SU-DHL-6 (cell line): ENCODE data around the gene IL17REL.

Experiments
- CTCF ChIP-seq: fragments of 200-600 bp; sonication (generic); IDR thresholded peaks from one replicate; pipeline ENCODE4 v1.5.1; 2017; ENCODE audit warnings: antibody characterized with exemption, mild to moderate bottlenecking, low read length, moderate library complexity; ENCODE audit not compliant: insufficient read depth, poor library complexity, severe bottlenecking
- EZH2phosphoT487 ChIP-seq: fragments of 200-600 bp; sonication (generic), shearing (Covaris generic); conservative IDR thresholded peaks from 2 replicates; pipeline ENCODE4 v1.6.1; 2018; ENCODE audit warnings: mild to moderate bottlenecking, antibody characterized with exemption, low read length, moderate library complexity, mixed read lengths

- TF ChIP-seq CTCF (no peak), EZH2phosphoT487 (no peak)
These were observed 42.6 kb downstream of the IL17REL start for GRCh38 chr22:49969751-49970527.
